Esophagus (tissue), 2 donors: ENCODE measurements around the gene PCDHGC3. TPM values are rescaled to one million over a fixed set of nuclear protein-coding genes. Genes with fewer than 3 reads are reported as not detected.
A peak's percentile ranks its signal among the peaks of the same experiment; 100 is the strongest.

Experiments used
- H3K27ac ChIP-seq, 2 donors: one replicate each; pipeline ENCODE4 v1.5.1; 2013; ENCODE audit warnings: low read depth in 2 of 2, mild to moderate bottlenecking in 2 of 2, inconsistent platforms in 1 of 2, low read length in 1 of 2, moderate library complexity in 1 of 2
- H3K27me3 ChIP-seq, 2 donors: one replicate each; pipeline ENCODE4 v1.6.1; 2013; ENCODE audit warnings: low read length in 2 of 2, control low read depth in 1 of 2, mild to moderate bottlenecking in 1 of 2; ENCODE audit not compliant: insufficient read depth in 2 of 2, control insufficient read depth in 1 of 2
- H3K36me3 ChIP-seq, 2 donors: one replicate each; pipeline ENCODE4 v1.6.1; 2013; ENCODE audit warnings: low read length in 1 of 2; ENCODE audit not compliant: control insufficient read depth in 2 of 2, insufficient read depth in 2 of 2
- H3K4me1 ChIP-seq, 2 donors: one replicate each; pipeline ENCODE4 v1.6.1; 2013; ENCODE audit warnings: low read length in 1 of 2; ENCODE audit not compliant: control insufficient read depth in 2 of 2, insufficient read depth in 2 of 2
- H3K4me3 ChIP-seq, 2 donors: one replicate each; pipeline ENCODE4 v1.5.1; 2013; ENCODE audit warnings: low read length in 2 of 2, mild to moderate bottlenecking in 2 of 2, low read depth in 1 of 2, moderate library complexity in 1 of 2
- H3K9me3 ChIP-seq, 2 donors: one replicate each; pipeline ENCODE4 v1.6.1; 2013; ENCODE audit warnings: mild to moderate bottlenecking in 2 of 2, low read depth in 1 of 2, low read length in 1 of 2, moderate library complexity in 1 of 2; ENCODE audit not compliant: control insufficient read depth in 2 of 2, insufficient read depth in 1 of 2
- WGBS, 2 donors: extraction: QIAGEN DNeasy Blood & Tissue Kit; methylation state at CpG; one replicate each; pipeline ENCODE4 v1.1.7; 2013; 5-methylcytosine and 5-hydroxymethylcytosine counted together
- polyA plus RNA-seq, 2 donors: library from polyadenylated mRNA; stranded (reverse); fragments of 200-250 nt; gene quantifications; one replicate each; pipeline ENCODE4 v1.2.3, GENCODE V29; 2013
- donor health status: healthy with polysubstance abuse.
- donor health status: Bipolar disorder and iron deficiency.

The PCDHGC3 gene
- polyA plus RNA-seq, 2 donors: 25.8 to 32.1 TPM

DNA sequence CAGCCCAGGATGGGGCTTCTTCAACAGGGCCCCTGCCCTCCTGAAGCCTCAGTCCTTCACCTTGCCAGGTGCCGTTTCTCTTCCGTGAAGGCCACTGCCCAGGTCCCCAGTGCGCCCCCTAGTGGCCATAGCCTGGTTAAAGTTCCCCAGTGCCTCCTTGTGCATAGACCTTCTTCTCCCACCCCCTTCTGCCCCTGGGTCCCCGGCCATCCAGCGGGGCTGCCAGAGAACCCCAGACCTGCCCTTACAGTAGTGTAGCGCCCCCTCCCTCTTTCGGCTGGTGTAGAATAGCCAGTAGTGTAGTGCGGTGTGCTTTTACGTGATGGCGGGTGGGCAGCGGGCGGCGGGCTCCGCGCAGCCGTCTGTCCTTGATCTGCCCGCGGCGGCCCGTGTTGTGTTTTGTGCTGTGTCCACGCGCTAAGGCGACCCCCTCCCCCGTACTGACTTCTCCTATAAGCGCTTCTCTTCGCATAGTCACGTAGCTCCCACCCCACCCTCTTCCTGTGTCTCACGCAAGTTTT is 36.7 kb downstream of the PCDHGC3 start:
- Histone ChIP-seq H3K9me3 (no peaks in the 10 kb centered on the region), H3K4me1 (peaks cover 17 to 19% of the 10 kb centered on the region in 2 donors), H3K27me3 (no peaks in the 10 kb centered on the region), H3K4me3 (peak overlapping the region; percentile 42 to 58), H3K27ac (peak overlapping the region; percentile 93 to 97), H3K36me3 (peaks cover 9 to 34% of the 10 kb centered on the region in 2 donors)
- 8 to 24% methylated on average over 28 of the region's 28 CpGs for WGBS, 2 donors

DNA sequence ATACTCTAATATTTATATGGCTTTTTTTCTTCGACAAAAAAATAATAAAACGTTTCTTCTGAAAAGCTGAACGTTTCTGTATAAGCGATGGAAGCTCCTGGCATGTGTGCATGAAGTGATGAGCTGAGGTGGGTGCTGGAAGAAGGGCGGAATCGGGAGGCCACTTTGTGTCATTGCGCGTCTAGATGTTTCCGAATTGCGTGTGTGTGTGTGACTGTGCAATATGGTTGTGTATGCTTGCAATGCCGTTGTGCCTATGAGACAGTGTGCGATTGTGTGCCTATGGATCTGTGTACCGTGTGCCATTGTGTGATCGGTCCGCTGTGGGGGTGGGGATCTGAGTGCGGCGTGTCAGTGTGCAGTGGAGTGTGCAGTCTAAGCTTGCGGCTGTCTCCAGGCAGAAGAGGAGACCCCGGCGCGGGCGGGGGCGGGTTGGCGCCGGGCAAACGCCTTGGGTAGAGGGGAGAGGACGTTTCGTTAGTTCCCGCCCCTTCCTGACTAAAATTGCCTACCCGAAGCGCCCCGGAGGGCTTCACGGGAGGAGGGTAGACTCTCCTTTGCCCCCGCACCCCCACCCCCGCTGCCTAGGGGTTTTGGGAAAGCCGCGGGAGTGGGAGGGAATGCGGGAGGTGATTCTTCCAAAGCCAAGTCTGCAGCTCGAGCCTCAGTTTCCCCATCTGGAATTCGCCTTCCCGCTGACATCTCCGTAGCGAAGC is 37.3 kb downstream of the PCDHGC3 start:
- no peaks in the 10 kb centered on the region for H3K27me3 ChIP-seq
- peaks cover 17% of the 10 kb centered on the region in 2 donors for H3K4me1 ChIP-seq
- H3K27ac ChIP-seq: peak overlapping the region; percentile 93 to 97
- H3K4me3 ChIP-seq: peak overlapping the region; percentile 42 to 58
- 3 to 20% methylated on average over 43 of the region's 43 CpGs for WGBS, 2 donors
- peaks cover 9 to 29% of the 10 kb centered on the region in 2 donors for H3K36me3 ChIP-seq
- no peaks in the 10 kb centered on the region for H3K9me3 ChIP-seq

GRCh38 chr5:141513627-141514329 is 38.0 kb downstream of the PCDHGC3 start:
- WGBS, 2 donors: 4 to 19% methylated on average over 27 to 29 of the region's 29 CpGs
- Histone ChIP-seq H3K27ac (peak overlapping the region; percentile 93 to 97), H3K27me3 (no peaks in the 10 kb centered on the region), H3K36me3 (peaks cover 9 to 31% of the 10 kb centered on the region in 2 donors), H3K9me3 (no peaks in the 10 kb centered on the region), H3K4me1 (peaks cover 16 to 17% of the 10 kb centered on the region in 2 donors), H3K4me3 (peak overlapping the region; percentile 42 to 58)

GRCh38 chr5:141514330-141515133 is 38.8 kb downstream of the PCDHGC3 start:
- H3K36me3 ChIP-seq: peaks cover 9 to 30% of the 10 kb centered on the region in 2 donors
- peaks cover 17% of the 10 kb centered on the region in 2 donors for H3K4me1 ChIP-seq
- peak overlapping the region; percentile 93 to 97 for H3K27ac ChIP-seq
- no peaks in the 10 kb centered on the region for H3K27me3 ChIP-seq
- no peaks in the 10 kb centered on the region for H3K9me3 ChIP-seq
- no peak overlapping the region for H3K4me3 ChIP-seq
- WGBS, 2 donors: 30 to 44% methylated on average over 6 of the region's 6 CpGs

- 79 to 88% methylated on average over 3 of the region's 3 CpGs for WGBS, 2 donors
Measured at GRCh38 chr5:141515141-141515540, 39.4 kb downstream of the PCDHGC3 start.

DNA sequence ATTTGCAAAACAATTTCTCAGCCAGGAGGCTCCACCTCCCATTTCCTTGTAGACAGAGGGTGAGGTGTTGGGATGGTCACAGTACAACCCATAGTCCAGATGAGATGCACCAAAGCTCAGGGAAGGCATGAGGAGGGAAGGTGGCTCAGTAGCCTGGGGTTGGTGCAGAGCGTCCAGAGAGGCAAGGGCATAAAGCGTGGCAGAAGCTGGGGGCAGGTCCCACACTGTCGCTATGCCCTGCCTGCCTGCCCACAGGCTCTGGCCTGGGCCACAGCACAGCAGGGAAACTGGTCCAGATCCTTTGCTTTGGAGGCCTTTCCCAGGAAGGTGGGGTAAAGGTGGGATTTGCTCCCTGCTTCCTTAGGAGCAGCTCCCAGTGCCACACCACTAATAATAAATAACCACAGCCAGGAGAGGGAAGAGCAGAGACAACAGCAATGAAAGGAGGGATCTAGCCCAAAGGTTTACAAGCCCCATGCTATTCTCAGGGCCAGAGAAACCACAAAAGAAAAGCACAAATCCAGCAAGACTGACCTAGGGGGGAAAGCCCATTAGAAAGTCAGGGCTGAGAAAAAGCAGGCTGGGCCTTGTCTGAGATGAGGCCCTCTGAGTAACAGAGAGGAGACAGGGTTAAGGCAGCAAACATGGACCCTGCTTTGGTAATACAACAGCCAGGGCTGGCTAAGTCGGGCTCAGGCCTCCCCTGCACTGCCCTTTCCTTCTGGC is 40.3 kb downstream of the PCDHGC3 start:
- Histone ChIP-seq H3K27ac (peak overlapping the region in 1 of 2 donors; percentile 40), H3K4me1 (peaks cover 17% of the 10 kb centered on the region in 2 donors), H3K4me3 (no peak overlapping the region), H3K27me3 (no peaks in the 10 kb centered on the region), H3K9me3 (no peaks in the 10 kb centered on the region), H3K36me3 (peaks cover 7 to 24% of the 10 kb centered on the region in 2 donors)
- WGBS, 2 donors: 85 to 90% methylated on average over 4 of the region's 4 CpGs

More at GRCh38 chr5:141515141-141515540, 39.4 kb downstream of the PCDHGC3 start:
- H3K27me3 ChIP-seq: no peaks in the 10 kb centered on the region
- peaks cover 17% of the 10 kb centered on the region in 2 donors for H3K4me1 ChIP-seq
- peak overlapping the region; percentile 93 to 97 for H3K27ac ChIP-seq
- H3K9me3 ChIP-seq: no peaks in the 10 kb centered on the region
- no peak overlapping the region for H3K4me3 ChIP-seq
- peaks cover 9 to 27% of the 10 kb centered on the region in 2 donors for H3K36me3 ChIP-seq

DNA sequence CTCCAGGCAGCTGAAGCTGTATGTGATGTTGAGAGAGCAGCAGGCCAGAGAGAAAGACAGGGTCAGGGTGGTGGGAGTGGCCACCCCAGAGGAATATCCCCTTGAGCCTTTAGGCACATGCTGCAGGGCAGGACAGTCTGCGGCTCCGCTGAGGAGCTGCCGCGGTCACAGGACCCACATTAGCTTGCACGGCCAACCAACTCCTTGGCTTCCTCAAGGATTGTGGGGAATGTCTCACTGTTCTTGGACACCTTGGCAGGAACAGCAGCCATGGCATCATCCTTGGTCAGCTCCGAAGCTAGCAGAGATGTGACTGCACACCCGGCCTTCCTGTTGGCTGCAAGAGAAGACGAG is 40.9 kb downstream of the PCDHGC3 start:
- peaks cover 7 to 19% of the 10 kb centered on the region in 2 donors for H3K36me3 ChIP-seq
- no peak overlapping the region for H3K4me3 ChIP-seq
- 85 to 87% methylated on average over 8 of the region's 8 CpGs for WGBS, 2 donors
- no peaks in the 10 kb centered on the region for H3K27me3 ChIP-seq
- peaks cover 17% of the 10 kb centered on the region in 2 donors for H3K4me1 ChIP-seq
- no peaks in the 10 kb centered on the region for H3K9me3 ChIP-seq
- H3K27ac ChIP-seq: peak overlapping the region in 1 of 2 donors; percentile 40

- no peaks in the 10 kb centered on the region for H3K9me3 ChIP-seq
- peaks cover 7 to 17% of the 10 kb centered on the region in 2 donors for H3K36me3 ChIP-seq
- WGBS, 2 donors: 88 to 92% methylated on average over 8 of the region's 8 CpGs
- H3K27ac ChIP-seq: no peak overlapping the region
- no peak overlapping the region for H3K4me3 ChIP-seq
- H3K4me1 ChIP-seq: peaks cover 17% of the 10 kb centered on the region in 2 donors
- H3K27me3 ChIP-seq: no peaks in the 10 kb centered on the region
Measured at GRCh38 chr5:141517312-141517711, 41.5 kb downstream of the PCDHGC3 start.
